Measurements from ENCODE around the gene SEMA3A.
"Not testable (repeated sequence)": the region's sequence is repeated elsewhere in the genome, so short reads cannot be mapped to it uniquely, and the experiment has no call there.

SEMA3A gene

GRCh38 chr7:84150370-84150769, 44.2 kb downstream of the SEMA3A start:
- not testable (repeated sequence) for DNase-seq

GRCh38 chr7:84149573-84149972, 45.0 kb downstream of the SEMA3A start:
- DNase-seq, result no peak

- DNase-seq, result no peak
Measured at GRCh38 chr7:84145892-84146291, 48.7 kb downstream of the SEMA3A start.

GRCh38 chr7:84144935-84145334, 49.7 kb downstream of the SEMA3A start:
- DNase-seq, result no peak

- DNase-seq, result no peak
Measured at GRCh38 chr7:84144480-84144879, 50.1 kb downstream of the SEMA3A start.

GRCh38 chr7:84142726-84143125, 51.9 kb downstream of the SEMA3A start:
- DNase-seq, result no peak

- no peak for DNase-seq
Measured at GRCh38 chr7:84139986-84140729, 54.4 kb downstream of the SEMA3A start.

- no peak for DNase-seq
Measured at GRCh38 chr7:84138411-84138810, 56.2 kb downstream of the SEMA3A start.

- DNase-seq, result no peak
Measured at GRCh38 chr7:84137812-84138211, 56.8 kb downstream of the SEMA3A start.

GRCh38 chr7:84136809-84137208, 57.8 kb downstream of the SEMA3A start:
- DNase-seq, result no peak

- DNase-seq, result no peak
Measured at GRCh38 chr7:84136336-84136735, 58.3 kb downstream of the SEMA3A start.

- no peak for DNase-seq
Measured at GRCh38 chr7:84134169-84134568, 60.4 kb downstream of the SEMA3A start.

- DNase-seq, result no peak
Measured at GRCh38 chr7:84125654-84126053, 68.9 kb downstream of the SEMA3A start.

- DNase-seq, result no peak
Measured at GRCh38 chr7:84123965-84124547, 70.5 kb downstream of the SEMA3A start.

GRCh38 chr7:84122582-84123360, 71.8 kb downstream of the SEMA3A start:
- DNase-seq, result no peak

GRCh38 chr7:84117304-84117703, 77.3 kb downstream of the SEMA3A start:
- no peak for DNase-seq

- no peak for DNase-seq
Measured at GRCh38 chr7:84113906-84114850, 80.4 kb downstream of the SEMA3A start.

GRCh38 chr7:84113286-84113685, 81.3 kb downstream of the SEMA3A start:
- DNase-seq, result no peak

GRCh38 chr7:84112771-84113170, 81.8 kb downstream of the SEMA3A start:
- DNase-seq, result no peak

GRCh38 chr7:84111842-84112241, 82.7 kb downstream of the SEMA3A start:
- no peak for DNase-seq

- no peak for DNase-seq
Measured at GRCh38 chr7:84110400-84110799, 84.2 kb downstream of the SEMA3A start.

GRCh38 chr7:84108787-84109186, 85.8 kb downstream of the SEMA3A start:
- DNase-seq, result no peak

GRCh38 chr7:84108119-84108518, 86.5 kb downstream of the SEMA3A start:
- no peak for DNase-seq
